ENCODE measurements around the gene CRYAA. TPM values are rescaled to one million over a fixed set of nuclear protein-coding genes. Genes with fewer than 3 reads are reported as not detected.

Gene CRYAA
- total and polyA plus RNA-seq, 2 donors (not counting 3 experiments of a cell fraction or from before 2014, with no cell fraction given) = not detected

DNA sequence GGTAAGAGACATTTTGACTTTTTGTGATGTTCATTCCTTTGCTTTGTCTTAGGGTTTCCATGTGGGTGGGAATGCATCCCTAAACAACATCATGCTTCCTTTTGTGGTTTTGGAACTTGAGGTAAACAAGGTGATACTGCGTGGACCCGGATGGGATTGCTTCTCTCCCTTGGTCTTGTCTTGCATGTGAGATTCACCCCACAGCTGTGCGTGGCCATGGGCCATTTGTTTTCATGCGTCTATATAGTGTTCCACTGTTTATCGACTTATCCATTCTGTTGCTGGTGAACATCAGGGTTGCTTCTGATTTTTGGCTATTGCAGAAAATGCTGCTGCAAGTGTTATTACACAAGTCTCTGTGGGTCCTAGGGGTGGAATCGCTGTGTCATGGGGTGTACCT is 21.1 kb downstream of the CRYAA start:
- no peak overlapping the region for H3K4me3 ChIP-seq (replicated peaks in 1 of 3; ENCODE audit: insufficient read depth in 1 of 3, low read depth in 1 of 3, low read length in 3 of 3)
- no peaks in the 10 kb centered on the region for H3K79me2 ChIP-seq (ENCODE audit: control insufficient read depth, insufficient read depth, low read length)
- no peak overlapping the region for H3K9ac ChIP-seq (replicated peaks; ENCODE audit: extremely low read depth, insufficient read depth, low read length)
- H3K4me2 ChIP-seq (ENCODE audit: insufficient read depth, low read length) = no peak overlapping the region
- no peak for FAIRE-seq
- peaks cover 3 to 9% of the 10 kb centered on the region in 2 experiments for H3K27me3 ChIP-seq (ENCODE audit: control insufficient read depth in 2 of 2, insufficient read depth in 2 of 2, low read length in 2 of 2)
- no peaks in the 10 kb centered on the region for H4K20me1 ChIP-seq (replicated peaks; ENCODE audit: control insufficient read depth, extremely low read depth, insufficient read depth, low read length)
- ChIA-PET CTCF (no interaction called here), POLR2A (no interaction called here)
- H2AFZ ChIP-seq (ENCODE audit: low read depth, low read length) = no peak overlapping the region
- H3K27ac ChIP-seq (ENCODE audit: insufficient read depth, low read depth, low read length) = no peak overlapping the region
- intact Hi-C loops (cut with micrococcal nuclease) = no loop called here
- no peaks in the 10 kb centered on the region for H3K9me1 ChIP-seq (replicated peaks; ENCODE audit: control insufficient read depth, extremely low read depth, insufficient read depth, low read length)
- BruUV-seq (replicated peaks) = no TSS peak
- no peak for TF ChIP-seq JUN (IDR thresholded peaks at IDR 0.05; ENCODE audit: borderline replicate concordance, insufficient read depth, insufficient read length, low read depth)
- TF ChIP-seq, protein P1, sequence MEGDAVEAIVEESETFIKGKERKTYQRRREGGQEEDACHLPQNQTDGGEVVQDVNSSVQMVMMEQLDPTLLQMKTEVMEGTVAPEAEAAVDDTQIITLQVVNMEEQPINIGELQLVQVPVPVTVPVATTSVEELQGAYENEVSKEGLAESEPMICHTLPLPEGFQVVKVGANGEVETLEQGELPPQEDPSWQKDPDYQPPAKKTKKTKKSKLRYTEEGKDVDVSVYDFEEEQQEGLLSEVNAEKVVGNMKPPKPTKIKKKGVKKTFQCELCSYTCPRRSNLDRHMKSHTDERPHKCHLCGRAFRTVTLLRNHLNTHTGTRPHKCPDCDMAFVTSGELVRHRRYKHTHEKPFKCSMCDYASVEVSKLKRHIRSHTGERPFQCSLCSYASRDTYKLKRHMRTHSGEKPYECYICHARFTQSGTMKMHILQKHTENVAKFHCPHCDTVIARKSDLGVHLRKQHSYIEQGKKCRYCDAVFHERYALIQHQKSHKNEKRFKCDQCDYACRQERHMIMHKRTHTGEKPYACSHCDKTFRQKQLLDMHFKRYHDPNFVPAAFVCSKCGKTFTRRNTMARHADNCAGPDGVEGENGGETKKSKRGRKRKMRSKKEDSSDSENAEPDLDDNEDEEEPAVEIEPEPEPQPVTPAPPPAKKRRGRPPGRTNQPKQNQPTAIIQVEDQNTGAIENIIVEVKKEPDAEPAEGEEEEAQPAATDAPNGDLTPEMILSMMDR (IDR thresholded peaks at IDR 0.05; ENCODE audit: extremely low read depth in 1 of 2, insufficient read depth in 1 of 2, low read depth in 1 of 2, low read length in 2 of 2) = no peak
- TF ChIP-seq POLR2AphosphoS5 (IDR thresholded peaks at IDR 0.05; ENCODE audit: insufficient read depth, low read depth, low read length) = no peak
- TF ChIP-seq EZH2 (IDR thresholded peaks at IDR 0.05; ENCODE audit: borderline replicate concordance, low read depth, low read length, severe bottlenecking) = no peak
- TF ChIP-seq MYC (IDR thresholded peaks at IDR 0.05; ENCODE audit: low read depth, low read length) = no peak
- TF ChIP-seq, protein P2, sequence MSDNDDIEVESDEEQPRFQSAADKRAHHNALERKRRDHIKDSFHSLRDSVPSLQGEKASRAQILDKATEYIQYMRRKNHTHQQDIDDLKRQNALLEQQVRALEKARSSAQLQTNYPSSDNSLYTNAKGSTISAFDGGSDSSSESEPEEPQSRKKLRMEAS (IDR thresholded peaks at IDR 0.05; ENCODE audit: insufficient read depth, insufficient read length) = no peak
- TF ChIP-seq POLR2A (IDR thresholded peaks at IDR 0.05; ENCODE audit: low read depth, low read length) = no peak
- TF ChIP-seq GATA2 (IDR thresholded peaks at IDR 0.05; ENCODE audit: insufficient read depth, insufficient read length, low read depth, low read length) = no peak
- TF ChIP-seq FOS (IDR thresholded peaks at IDR 0.05; ENCODE audit: borderline replicate concordance, insufficient read depth, low read length) = no peak
- H3K9me3 ChIP-seq (replicated peaks; ENCODE audit: control insufficient read depth, insufficient read depth, low read length) = no peaks in the 10 kb centered on the region
- H3K4me1 ChIP-seq (ENCODE audit: control insufficient read depth, extremely low read depth, insufficient read depth, low read length) = no peaks in the 10 kb centered on the region
- H3K36me3 ChIP-seq (ENCODE audit: control insufficient read depth in 2 of 2, extremely low read depth in 1 of 2, insufficient read depth in 2 of 2, low read length in 2 of 2) = no peaks in the 10 kb centered on the region
- dilution Hi-C loops (cut with MboI; ENCODE audit: extremely low pct_ligation_motif_present, low sequenced_read_pairs) = no loop called here
- DNase-seq (ENCODE audit: low read depth, low spot score) = no peak

Measured in endothelial cell of umbilical vein (primary cell).